Head of caudate nucleus (tissue), 42 donors: ENCODE data around the gene PDE4C.

Experiments used
- DNase-seq, 42 donors: peaks; one replicate each; pipeline versions ENCODE4 v3.0.0 to v3.0.0-alpha.2; 2020 to 2021; ENCODE audit warnings: mixed read lengths in 7 of 42
- intact Hi-C: fragments of 100-400 bp; cut with DNase I; formaldehyde crosslinking; loops from one replicate; pipeline ENCODE4 v1.15.0; 2022

Gene PDE4C

DNA sequence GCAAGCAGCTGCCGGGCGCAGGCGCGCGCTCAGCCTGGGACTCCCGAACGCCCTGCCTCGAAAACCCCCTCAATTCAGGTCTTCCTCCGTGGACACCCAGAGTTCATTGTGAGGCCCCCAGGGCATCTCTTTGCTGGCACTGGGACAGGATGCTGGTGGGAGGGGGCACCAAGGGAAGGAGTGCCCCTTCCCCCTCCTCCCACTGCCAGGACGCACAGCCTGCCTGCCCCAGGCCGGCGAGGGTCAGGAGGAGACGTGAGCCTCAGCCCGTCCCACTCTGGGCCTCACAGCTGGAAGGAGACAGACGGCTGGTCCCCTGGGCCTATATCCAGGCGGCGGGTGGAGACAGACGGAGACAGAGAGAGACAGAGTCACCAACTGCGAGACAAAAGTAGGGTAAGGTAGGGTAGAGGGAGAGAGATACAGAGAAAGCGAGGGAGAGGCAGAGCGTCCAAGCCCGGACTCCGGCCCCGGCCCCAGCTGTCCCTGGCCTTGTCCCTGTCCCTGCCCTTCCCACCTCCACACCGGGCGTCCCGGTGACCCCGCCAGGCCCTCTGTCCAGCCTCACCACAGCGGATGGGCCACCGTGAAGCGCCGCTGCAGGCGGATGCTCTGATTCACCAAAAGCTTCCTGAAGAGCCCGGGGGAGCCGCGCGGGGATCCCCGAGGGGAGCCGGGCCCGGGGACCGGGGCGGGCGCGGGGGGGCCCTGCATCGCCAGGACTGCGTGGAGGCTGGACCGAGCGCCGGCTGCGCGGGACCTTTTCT is at the start of gene PDE4C:
PDE4C (minus strand) TSS at position 737 of the 767 bp plus-strand sequence; CDS start at position 714, 23 bp downstream.
- intact Hi-C loops: no loop called here
- no peak for DNase-seq

DNA sequence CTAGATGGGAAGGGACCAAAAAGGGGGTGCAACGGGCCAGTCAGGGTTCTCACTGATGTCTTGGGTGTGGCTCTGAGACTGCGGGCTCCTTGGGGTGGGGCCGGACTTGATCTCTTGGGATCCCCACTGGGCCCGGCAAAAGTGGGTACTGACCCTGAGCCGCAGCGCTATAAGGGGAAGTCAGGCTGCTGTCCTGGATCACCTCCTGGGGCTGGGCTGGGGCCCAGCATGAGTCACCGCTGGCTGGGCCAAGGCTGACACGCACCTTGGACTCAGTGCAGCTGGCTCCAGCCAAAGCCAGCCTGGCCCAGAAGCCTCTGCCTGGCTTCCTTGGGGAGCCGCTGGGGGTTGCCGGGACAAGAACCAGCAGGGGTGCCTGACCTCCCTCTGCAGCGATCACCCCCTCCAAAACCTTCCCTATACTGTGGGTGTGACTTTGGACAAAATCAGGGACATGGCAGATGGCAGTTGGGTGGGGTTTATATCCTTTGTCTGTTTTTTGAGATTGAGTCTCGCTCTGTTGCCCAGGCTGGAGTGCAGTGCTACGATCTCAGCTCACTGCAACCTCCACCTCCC is 48.6 kb upstream of the PDE4C start:
- intact Hi-C loops: no loop called here
- peak in 41 of 42 donors; percentile 38 to 92 (median 74) for DNase-seq

DNA sequence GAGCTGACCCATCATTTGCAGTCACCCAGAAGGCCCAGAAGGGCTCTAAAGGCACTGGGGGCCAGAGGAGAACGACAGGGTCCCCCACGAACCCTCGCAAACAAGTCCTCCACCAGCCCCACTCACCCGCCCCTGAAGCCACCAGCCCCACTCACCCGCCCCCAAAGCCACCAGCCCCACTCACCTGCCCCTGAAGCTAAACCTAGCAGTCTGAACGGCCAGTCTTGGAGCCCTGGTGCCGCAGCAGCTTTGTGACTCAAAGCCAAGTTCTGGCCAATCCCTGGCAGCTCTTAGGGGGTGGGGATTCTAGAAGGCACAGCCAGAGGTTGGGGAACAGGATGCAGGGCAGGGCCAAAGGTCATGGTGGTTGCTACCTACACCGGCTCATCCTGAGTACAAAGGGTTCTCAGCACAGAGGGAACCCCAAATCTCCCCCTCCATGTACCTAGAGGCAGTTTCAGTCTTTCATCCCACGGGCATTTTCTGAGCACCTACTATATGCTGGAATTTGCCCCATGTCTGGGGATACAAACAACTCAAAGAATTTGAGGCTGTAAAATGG is 48.1 kb upstream of the PDE4C start, which contains the start of gene IQCN:
IQCN (minus strand) TSS at position 234 of the 562 bp plus-strand sequence. CDS start 4,974 bp downstream, outside the sequence.
- intact Hi-C loops: no loop called here
- DNase-seq: no peak

DNA sequence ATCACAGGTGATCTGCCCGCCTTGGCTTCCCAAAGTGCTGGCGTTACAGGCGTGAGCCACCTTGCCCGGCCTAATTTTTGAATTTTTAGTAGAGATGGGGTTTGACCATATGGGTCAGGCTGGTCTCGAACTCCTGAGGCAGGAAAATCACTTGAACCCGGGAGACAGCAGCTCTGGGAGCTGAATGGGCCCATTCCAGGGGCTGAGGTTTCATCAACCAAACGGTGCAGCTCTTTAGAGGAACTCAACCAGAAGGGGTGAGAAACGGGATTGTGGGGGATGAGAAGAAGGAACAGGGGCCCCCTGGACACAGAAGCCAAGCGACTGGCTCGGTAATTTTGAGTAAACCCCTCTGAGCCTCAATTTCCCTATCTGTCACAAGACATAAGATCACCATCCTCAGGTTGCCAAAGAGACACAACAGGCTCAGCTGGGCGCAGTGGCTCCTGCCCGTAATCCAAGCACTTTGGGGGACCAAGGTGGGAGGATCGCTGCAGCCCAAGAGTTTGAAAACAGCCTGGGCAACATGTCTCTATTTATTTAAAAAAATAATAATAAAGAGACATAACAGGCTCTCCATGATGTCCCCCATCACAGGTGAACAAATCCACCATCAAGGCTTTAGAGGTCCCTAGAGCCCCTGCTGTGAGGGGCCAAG is 47.5 kb upstream of the PDE4C start:
- intact Hi-C loops: no loop called here
- DNase-seq: no peak

DNA sequence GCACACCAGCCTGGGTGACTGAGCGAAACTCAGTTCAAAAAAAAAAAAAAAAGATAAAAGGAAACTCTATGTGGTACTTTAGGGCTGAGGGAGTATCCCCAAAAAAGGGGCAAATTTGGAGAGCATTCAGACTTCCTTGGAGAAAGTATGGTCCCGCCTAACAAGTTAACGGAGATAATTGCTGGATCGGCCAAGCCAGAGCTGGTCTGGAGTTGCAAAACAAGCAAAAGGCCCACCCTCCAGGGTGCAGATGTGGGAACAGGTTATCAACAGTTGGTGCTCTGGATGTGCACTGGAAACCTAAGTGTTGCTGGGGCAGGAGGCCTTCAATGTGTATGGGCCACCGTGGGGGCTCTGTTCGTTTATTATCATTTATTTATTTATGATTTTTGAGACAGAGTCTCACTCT is 45.2 kb upstream of the PDE4C start:
- intact Hi-C loops: no loop called here
- no peak for DNase-seq

DNA sequence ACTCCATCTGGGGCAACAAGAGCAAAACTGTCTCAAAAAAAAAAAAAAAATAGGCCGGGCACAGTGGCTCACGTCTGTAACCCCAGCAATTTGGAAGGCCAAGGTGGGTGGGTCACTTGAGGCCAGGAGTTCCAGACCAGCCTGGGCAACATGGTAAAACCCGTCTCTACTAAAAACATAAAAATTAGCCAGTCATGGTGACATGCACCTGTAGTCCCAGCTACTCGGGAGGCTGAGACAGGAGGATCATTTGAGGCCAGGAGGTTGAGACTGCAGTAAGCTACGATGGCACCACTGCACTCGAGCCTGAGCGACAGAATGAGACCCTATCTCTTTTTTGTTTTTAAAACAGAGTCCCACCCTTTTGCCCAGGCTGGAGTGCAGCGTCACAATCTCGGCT is 44.1 kb upstream of the PDE4C start:
- no peak for DNase-seq
- intact Hi-C loops: no loop called here

DNA sequence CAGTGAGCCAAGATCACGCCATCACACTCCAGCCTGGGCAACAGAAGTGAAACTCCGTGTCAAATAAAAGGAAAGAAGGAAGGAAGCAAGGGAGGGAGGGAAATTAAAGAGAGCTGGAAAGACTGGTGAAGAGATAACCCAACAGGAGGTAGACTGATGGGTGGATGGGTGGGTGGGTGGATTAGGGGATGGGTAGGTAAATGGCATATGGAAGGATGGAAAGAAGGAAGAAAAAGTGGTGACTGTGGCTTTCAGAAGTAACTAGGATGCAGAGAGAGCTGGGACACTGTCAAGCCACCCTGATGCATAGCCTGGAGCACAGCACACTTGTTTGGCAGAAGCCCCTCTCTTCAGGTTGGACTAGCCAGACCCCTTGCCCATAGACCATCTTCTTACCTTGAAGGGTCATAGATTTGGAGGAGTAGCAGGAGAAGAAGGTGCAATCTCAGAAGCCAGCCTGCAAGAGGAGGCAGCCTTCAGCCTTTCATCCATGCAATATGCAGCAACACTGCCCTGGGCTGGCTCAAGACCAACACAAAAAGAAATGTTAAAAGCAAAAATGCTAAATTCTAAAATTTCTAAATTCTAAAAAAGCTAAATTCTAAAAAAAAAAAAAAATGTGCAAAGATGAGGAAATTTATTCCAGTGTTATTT is 43.0 kb upstream of the PDE4C start:
- no peak for DNase-seq
- intact Hi-C loops: no loop called here

DNA sequence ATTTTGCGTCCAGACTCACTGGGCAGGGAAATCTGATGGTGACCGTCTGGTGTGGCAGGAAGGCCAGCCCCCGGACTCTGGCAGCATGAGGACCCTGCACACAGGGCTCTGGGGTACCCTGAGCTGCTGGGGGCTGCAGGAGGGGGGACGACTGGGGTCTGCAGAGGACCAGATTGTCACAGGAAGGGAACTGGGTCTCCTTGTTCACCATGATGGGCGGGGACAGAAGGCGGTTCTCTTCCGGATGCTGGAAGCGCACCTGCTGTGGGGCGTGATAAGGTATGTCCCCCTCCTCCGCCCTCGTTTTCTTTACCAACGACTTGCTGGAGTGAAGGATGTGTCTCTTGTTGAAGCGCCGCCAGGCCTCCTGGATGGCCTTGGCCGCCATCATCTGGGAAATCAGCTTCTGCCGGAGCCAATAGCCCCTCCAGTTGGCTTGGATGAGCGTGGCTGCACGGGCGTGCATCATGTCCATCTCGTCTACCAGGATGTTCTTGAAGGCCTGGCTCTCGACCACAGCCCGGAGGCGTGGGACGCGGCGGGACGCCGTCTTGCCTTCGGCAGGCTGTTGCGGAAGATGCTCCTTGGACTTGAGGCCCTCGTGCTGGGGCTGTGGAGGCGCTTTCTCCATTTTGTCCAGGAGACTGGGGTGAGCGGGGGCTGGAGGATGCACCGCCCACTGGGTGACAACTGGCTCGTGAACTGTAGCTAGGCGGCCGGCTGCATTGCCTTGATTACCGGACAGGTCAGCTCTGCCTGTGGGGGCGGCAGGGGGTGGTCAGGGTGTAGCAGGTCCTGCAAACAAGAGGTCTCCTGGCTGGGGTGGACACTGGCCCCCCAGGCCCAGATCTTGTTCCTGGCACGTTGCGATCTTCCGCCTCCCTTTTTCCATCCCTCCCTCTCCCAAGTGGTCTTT is 40.8 kb upstream of the PDE4C start:
- no peak for DNase-seq
- intact Hi-C loops: no loop called here

DNA sequence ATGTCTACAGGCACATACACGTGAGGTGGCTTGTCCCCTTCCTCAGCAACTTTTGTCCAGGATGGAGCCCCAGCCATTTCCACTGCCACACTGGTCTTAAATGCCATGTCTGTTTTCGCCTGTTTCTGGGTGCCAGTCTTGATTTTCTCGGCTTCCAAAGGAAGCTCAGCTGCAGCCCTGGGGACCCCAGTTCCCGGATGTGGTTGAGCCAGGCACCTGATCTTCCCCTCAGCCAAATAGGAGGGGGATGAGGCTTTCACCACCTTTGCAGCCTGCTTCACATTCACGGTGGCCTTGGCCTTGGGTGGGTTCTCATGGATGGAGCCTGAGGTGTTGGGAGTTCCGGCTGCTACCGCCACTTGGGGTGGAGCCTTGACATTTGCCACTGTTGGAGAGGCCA is 39.3 kb upstream of the PDE4C start:
- no peak for DNase-seq
- intact Hi-C loops: no loop called here

DNA sequence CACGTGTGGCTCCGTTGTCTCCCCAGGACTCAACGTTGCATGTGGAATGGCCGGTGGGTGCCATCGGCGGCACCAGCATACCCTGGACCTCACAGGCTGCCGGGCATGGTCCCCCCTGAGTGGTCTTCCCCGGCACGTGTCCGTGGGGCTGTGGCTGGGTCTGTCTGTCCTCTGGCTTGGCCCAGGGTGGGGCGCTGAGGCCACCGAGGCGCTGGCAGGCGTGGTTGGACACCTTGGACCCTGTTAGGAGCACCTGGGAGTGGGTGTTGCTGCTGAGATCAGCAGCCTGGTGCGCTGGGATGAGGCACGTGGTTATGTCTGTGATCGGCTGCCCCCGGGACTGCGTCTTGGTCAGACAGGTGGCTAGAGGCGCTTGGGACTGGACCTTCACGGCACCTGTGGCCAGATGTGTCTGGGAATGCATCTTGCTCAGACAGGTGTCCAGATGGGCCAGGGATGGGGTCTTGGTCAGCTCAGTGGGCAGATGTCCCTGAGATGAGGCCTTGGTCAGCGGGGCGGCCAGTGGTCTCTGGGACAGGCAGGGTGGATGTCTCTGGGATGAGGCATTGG is 38.8 kb upstream of the PDE4C start:
- DNase-seq: no peak
- intact Hi-C loops: no loop called here

DNA sequence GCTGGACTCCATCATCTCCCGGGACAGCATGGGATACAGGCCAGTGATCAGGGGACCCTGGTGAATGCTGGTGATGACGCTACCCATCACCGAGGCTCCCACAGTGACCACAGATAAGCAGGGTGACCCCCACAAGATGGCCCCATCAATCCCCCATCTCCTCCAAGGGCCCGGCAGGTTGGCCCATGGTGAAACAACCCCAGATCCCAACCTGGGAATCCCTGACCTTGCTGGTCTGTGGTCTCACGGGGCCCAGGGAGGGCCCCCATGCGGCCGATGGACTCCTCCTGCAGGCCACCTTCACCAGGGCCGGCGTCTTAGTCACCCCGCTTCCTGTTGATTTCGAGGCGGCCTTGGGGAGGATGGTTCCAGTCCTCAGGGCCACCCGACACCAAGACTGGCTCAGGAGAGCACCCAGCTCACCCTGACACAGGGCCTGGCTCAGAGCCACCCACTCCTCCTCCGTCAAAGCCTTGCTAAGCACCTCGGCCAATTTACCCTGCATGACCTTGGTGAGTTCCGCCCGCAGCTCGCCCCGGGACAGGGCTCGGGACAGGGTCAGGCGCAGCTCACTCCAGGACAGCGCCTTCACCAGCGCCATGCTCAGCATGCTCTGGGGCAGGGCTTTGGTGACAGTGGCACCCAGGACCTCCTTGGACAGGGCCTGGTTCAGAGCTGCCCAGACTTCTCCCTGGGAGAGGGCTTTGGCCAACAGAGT is 38.1 kb upstream of the PDE4C start:
- intact Hi-C loops: no loop called here
- no peak for DNase-seq

DNA sequence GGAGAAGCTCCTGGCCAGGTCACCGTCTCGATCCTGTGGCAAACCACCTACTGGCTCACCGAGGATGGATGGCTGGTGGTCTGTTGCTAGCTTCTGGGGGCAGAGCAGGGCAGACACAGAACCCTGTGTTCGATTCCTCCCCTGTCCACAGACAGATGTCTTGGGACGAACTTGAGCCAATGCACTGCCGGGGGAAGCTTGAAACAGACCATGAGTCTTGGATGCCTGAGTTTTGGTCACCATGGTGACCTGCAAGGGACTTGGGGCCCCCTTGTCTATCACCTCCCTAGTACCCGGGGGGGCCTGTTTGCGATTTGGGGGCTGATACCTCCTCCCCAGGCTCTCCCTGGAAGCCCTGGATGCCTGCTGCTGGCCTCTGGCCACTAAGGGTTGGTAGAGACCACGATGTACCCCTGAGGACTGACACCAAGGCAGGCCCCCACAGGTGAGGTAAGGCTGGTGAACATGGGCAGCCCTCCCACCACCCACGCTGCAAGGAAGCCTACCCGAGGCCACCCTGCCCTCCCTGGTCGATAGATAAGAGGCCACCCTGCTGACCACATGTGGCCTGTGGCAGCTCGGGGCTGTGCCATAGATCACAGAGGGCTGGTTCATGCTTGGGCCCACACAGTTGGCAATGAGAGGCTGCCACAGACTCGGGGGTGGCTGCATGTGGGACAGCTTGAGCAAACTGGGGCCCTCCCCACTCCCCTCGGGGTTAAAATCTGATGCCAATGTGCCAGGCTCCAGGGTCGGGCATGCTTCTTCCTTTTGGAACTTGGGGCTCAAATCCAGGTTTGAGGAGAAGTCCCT is 37.3 kb upstream of the PDE4C start:
- intact Hi-C loops: no loop called here
- DNase-seq: no peak

DNA sequence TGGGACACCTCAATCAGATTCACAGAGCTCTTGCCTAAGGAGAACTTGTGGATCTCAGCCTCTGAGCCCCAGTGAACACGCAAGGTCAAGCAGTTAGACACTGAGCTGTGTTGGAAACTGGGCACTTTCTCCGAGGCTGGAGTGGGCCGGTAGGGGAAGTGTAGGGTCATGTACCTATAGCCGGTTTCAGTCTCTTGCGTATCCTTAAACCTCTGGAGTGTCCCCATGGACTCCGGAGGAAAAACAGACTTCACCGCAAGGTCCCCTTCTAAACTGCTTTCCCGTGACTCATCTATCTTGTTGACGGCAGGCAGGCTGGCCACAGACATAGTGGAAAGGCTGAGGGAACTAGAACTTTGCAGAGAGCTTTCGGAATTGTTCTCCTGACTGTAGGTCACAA is 36.7 kb upstream of the PDE4C start:
- no peak for DNase-seq
- intact Hi-C loops: no loop called here

DNA sequence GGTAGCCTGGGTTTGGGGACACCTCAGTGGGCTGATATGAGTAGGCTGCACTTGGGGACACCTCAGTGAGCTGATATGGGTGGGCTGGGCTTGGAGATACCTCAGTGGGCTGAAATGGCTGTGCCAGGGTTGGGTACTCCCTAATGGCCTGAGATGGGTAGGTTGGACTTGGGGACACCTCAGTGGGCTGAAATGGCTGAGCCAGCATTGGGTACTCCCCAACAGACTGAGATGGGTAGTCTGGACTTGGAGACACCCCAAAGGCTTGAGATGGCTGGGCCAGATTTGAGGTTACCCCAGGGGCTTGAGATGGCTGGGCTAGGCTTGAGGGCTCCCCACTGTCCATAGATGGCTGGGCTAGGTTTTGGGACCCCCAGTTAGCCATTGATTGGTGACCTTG is 35.9 kb upstream of the PDE4C start:
- intact Hi-C loops: no loop called here
- DNase-seq: no peak

DNA sequence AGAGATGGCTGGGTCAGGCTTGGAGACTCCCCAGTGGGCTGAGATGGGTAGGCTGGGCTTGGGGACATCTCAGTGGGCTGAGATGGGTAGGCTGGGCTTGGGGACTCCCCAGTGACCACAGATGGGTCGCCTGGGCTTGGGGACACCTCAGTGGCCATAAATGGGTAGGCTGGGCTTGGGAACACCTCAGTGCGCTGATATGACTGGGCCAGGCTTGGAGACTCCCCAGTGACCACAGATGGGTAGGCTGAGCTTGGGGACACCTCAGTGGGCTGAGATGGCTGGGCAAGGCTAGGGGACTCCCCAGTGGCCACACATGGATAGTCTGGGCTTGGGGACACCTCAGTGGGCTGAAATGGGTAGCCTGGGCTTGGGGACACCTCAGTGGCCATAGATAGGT is 35.2 kb upstream of the PDE4C start:
- DNase-seq: no peak
- intact Hi-C loops: no loop called here

DNA sequence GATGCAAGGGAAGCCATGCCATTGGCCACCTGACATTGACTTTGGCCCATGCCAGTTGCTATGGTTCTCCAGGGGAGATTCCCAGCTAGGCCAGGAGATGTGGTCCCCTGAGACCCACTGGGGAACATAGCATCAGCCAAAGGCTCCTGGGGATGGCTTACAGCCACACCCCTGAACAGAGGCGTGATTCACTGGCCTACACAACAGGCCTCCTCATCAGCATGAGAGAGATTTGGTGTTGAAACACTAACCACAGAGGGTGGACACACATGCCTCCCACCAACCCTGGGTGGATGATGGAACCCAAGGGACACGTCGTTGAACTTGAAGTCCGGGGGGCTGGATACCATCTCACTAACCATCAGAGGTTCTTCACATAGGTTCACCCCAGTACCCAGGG is 33.7 kb upstream of the PDE4C start:
- intact Hi-C loops: loop anchor here (5.0 kb wide), 1 partner anchor 63 kb away; no protein-coding TSS in a partner anchor
- no peak for DNase-seq
